Kidney epithelial cell (primary cell): ENCODE measurements around the gene RHCG. TPM values are rescaled to one million over a fixed set of nuclear protein-coding genes. Genes with fewer than 3 reads are reported as not detected.

ENCODE experiments used
- DNase-seq: peaks from one replicate; pipeline ENCODE4 v3.0.0-alpha.2; 2010; ENCODE audit warnings: low read depth
- H3K27me3 ChIP-seq: 2 replicates; pipeline ENCODE4 v1.6.0; 2011; ENCODE audit warnings: low read length; ENCODE audit not compliant: control insufficient read depth, insufficient read depth
- H3K36me3 ChIP-seq: 2 replicates; pipeline ENCODE4 v1.5.1; 2011; ENCODE audit warnings: low read length; ENCODE audit not compliant: control insufficient read depth, insufficient read depth
- H3K4me3 ChIP-seq: 2 replicates; pipeline ENCODE4 v1.5.1; 2011; ENCODE audit warnings: low read depth, mild to moderate bottlenecking, control low read depth, low read length
- CTCF ChIP-seq: IDR thresholded peaks from 2 replicates; pipeline ENCODE4 v1.5.1; 2011; ENCODE audit warnings: mild to moderate bottlenecking, moderate library complexity, low read length, control low read depth, inconsistent platforms; ENCODE audit not compliant: insufficient read depth, poor library complexity, severe bottlenecking
- total RNA-seq: library from RNA; depleted of rRNA; stranded (reverse); fragments of >200 nt; gene quantifications from 2 replicates; pipeline ENCODE4 v1.2.3, GENCODE V29; 2015

RHCG gene
- total RNA-seq, 1 donor from 2014 or later, result 0.04 TPM

DNA sequence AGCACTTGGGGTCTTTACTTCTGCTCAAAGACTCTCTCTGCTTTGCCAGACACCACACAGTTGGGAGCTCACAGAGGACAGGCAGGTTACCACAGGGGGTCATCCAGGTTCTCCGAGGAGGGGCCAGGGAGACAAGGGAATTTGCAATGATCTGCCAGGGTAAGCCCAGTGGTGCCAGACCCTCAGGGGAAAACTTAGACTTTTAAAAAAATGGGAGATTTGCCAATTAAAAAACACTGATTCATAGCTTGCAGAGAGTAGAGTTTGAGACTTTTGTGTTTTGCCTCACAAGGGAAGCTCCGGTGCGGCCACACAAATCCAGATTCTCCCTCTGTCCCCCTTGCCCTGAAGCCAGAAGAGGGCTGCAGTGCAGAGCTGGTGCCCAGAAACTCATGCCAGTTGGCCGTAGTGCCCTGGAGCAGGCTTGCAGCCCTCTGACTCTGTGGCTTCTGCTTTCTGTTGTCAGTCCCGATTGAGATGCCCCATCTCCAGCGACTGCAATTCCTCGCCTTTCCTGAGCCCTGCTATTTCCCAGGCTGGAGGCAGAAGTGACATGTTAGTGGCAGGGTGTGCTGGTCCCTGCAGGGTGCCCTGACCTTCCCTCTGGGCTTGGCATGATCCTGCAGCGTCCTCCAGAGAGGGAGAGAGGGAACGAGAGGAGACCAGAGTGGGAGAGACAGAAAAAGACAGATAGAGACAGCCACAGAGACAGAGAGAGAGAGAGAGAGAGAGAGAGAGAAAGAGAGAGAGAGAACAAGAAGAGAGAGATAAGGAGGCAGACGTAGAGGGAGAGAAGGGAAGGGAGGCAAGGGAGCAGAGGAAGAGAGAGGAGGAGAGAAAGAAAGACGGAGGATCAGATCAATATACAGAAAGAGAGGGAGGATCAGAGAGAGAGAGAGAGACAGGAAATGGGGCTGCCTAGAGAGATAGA lies 46.0 kb downstream of the RHCG start:
- Histone ChIP-seq H3K36me3 (no peaks in the 10 kb centered on the region), H3K27me3 (peaks cover 33% of the 10 kb centered on the region), H3K4me3 (no peak overlapping the region)
- TF ChIP-seq CTCF, result no peak
- DNase-seq, result no peak

- no peak overlapping the region for H3K4me3 ChIP-seq
- TF ChIP-seq CTCF, result no peak
- H3K27me3 ChIP-seq, result peaks cover 37% of the 10 kb centered on the region
- no peaks in the 10 kb centered on the region for H3K36me3 ChIP-seq
- DNase-seq, result no peak
Measured at GRCh38 chr15:89448825-89449224, 47.6 kb downstream of the RHCG start.

- peaks cover 44% of the 10 kb centered on the region for H3K27me3 ChIP-seq
- no peak for DNase-seq
- TF ChIP-seq CTCF, result no peak
- no peaks in the 10 kb centered on the region for H3K36me3 ChIP-seq
- H3K4me3 ChIP-seq, result no peak overlapping the region
Measured at GRCh38 chr15:89447676-89448075, 48.7 kb downstream of the RHCG start.

- H3K27me3 ChIP-seq, result peaks cover 40% of the 10 kb centered on the region
- no peak for DNase-seq
- no peak overlapping the region for H3K4me3 ChIP-seq
- no peak for TF ChIP-seq CTCF
- H3K36me3 ChIP-seq, result no peaks in the 10 kb centered on the region
Measured at GRCh38 chr15:89446255-89446891, 50.0 kb downstream of the RHCG start.

GRCh38 chr15:89445518-89445917 lies 50.9 kb downstream of the RHCG start:
- H3K27me3 ChIP-seq, result peaks cover 41% of the 10 kb centered on the region
- no peak for TF ChIP-seq CTCF
- no peak for DNase-seq
- H3K4me3 ChIP-seq, result no peak overlapping the region
- H3K36me3 ChIP-seq, result no peaks in the 10 kb centered on the region
